IMR-90 (cell line): ENCODE results near the gene DENND6B. TPM values are rescaled to one million over a fixed set of nuclear protein-coding genes. Genes with fewer than 3 reads are reported as not detected.
A peak's percentile ranks its signal among the peaks of the same experiment; 100 is the strongest.

Source experiments
- ATAC-seq: fragments of 200-7000 bp; cut with Tn5 transposase; 2 replicates; pipeline ENCODE4 v1.9.1; 2020; ENCODE audit warnings: low read depth, mild to moderate bottlenecking, moderate library complexity
- BruUV-seq: library from RNA; stranded (reverse); fragments of 400-500 nt; replicated peaks from 2 replicates; lab custom pipeline; 2021; lab: Mats Ljungman, UMichigan
- CTCF ChIA-PET: fragments of 300-600 bp; formaldehyde crosslinking; extraction: SDS; loops from one replicate; lab custom pipeline; 2021; ENCODE audit warnings: antibody characterized with exemption; lab: Yijun Ruan, JAX
- POLR2A ChIA-PET: fragments of 300-600 bp; sonication (Branson Sonifier 250); formaldehyde crosslinking; loops from one replicate; lab custom pipeline; 2022; ENCODE audit warnings: antibody characterized with exemption; ENCODE audit not compliant: unreplicated experiment; lab: Charles Lee
- DNase-seq: peaks from one replicate; pipeline ENCODE4 v3.0.0; 2013
- H2AFZ ChIP-seq: replicated peaks from 2 replicates; pipeline ENCODE3; 2013; ENCODE audit warnings: low read length, mild to moderate bottlenecking; ENCODE audit not compliant: poor library complexity
- H2AK5ac ChIP-seq: 2 replicates; pipeline ENCODE4 v1.6.1; 2013; ENCODE audit warnings: low read depth, low read length, inconsistent platforms
- H2AK9ac ChIP-seq: replicated peaks from 2 replicates; pipeline ENCODE3; 2013; ENCODE audit warnings: mild to moderate bottlenecking, low read depth, low read length, moderate library complexity; ENCODE audit not compliant: poor library complexity
- H2BK120ac ChIP-seq: 2 replicates; pipeline ENCODE4 v1.6.1; 2013; ENCODE audit warnings: low read depth, low read length, inconsistent platforms
- H2BK15ac ChIP-seq: 3 replicates; pipeline ENCODE4 v1.6.1; 2013; ENCODE audit warnings: low read depth, low read length, inconsistent platforms
- H2BK20ac ChIP-seq: 2 replicates; pipeline ENCODE4 v1.6.1; 2013; ENCODE audit warnings: low read depth, mild to moderate bottlenecking, inconsistent platforms, low read length, moderate library complexity
- H2BK5ac ChIP-seq: 2 replicates; pipeline ENCODE4 v1.6.1; 2013; ENCODE audit warnings: mild to moderate bottlenecking, low read depth, low read length, inconsistent platforms; ENCODE audit not compliant: poor library complexity, severe bottlenecking
- H3K14ac ChIP-seq: replicated peaks from 2 replicates; pipeline ENCODE4 v1.6.1; 2013; ENCODE audit warnings: low read depth, low read length, inconsistent platforms
- H3K18ac ChIP-seq: 2 replicates; pipeline ENCODE4 v1.6.1; 2013; ENCODE audit warnings: low read depth, low read length, control low read depth
- H3K23ac ChIP-seq: 2 replicates; pipeline ENCODE4 v1.6.1; 2013; ENCODE audit warnings: low read depth, low read length, inconsistent platforms
- H3K27ac ChIP-seq: 2 replicates; pipeline ENCODE4 v1.5.1; 2013; ENCODE audit warnings: mild to moderate bottlenecking, control low read depth, low read length; ENCODE audit not compliant: insufficient read depth
- H3K27me3 ChIP-seq: 2 replicates; pipeline ENCODE4 v1.6.1; 2013; ENCODE audit warnings: low read length; ENCODE audit not compliant: control insufficient read depth, insufficient read depth
- H3K36me3 ChIP-seq: 2 replicates; pipeline ENCODE4 v1.6.1; 2013; ENCODE audit warnings: low read length, mixed read lengths; ENCODE audit not compliant: control insufficient read depth, insufficient read depth
- H3K4ac ChIP-seq: 2 replicates; pipeline ENCODE4 v1.6.1; 2013; ENCODE audit warnings: low read depth, low read length, inconsistent platforms
- H3K4me1 ChIP-seq: 2 replicates; pipeline ENCODE4 v1.6.1; 2013; ENCODE audit warnings: low read length, mixed read lengths; ENCODE audit not compliant: control insufficient read depth, insufficient read depth
- H3K4me2 ChIP-seq: 2 replicates; pipeline ENCODE4 v1.6.1; 2013; ENCODE audit warnings: low read depth, mild to moderate bottlenecking, control low read depth, low read length, moderate library complexity
- H3K4me3 ChIP-seq: 2 replicates; pipeline ENCODE4 v1.5.1; 2013; ENCODE audit warnings: low read depth, mild to moderate bottlenecking, control low read depth, low read length, moderate library complexity; ENCODE audit not compliant: insufficient read depth
- H3K56ac ChIP-seq: 2 replicates; pipeline ENCODE4 v1.6.1; 2013; ENCODE audit warnings: low read length, inconsistent platforms; ENCODE audit not compliant: insufficient read depth; ENCODE audit errors: extremely low read depth
- H3K79me1 ChIP-seq, 2 experiments: 2 replicates each; pipeline ENCODE4 v1.6.1; 2013; ENCODE audit warnings: low read length in 2 of 2, inconsistent platforms in 1 of 2, low read depth in 1 of 2
- H3K9ac ChIP-seq: 2 replicates; pipeline ENCODE4 v1.6.1; 2013; ENCODE audit warnings: low read depth, low read length, control low read depth
- H3K9me1 ChIP-seq: 2 replicates; pipeline ENCODE4 v1.6.1; 2013; ENCODE audit warnings: low read length, inconsistent platforms; ENCODE audit not compliant: insufficient read depth
- H3K9me3 ChIP-seq: 2 replicates; pipeline ENCODE4 v1.6.1; 2013; ENCODE audit warnings: low read length; ENCODE audit not compliant: control insufficient read depth, insufficient read depth
- H4K20me1 ChIP-seq: 2 replicates; pipeline ENCODE4 v1.6.1; 2013; ENCODE audit warnings: low read length, inconsistent platforms; ENCODE audit not compliant: insufficient read depth
- H4K5ac ChIP-seq: 2 replicates; pipeline ENCODE4 v1.6.1; 2013; ENCODE audit warnings: mild to moderate bottlenecking, low read depth, low read length, control low read depth
- H4K8ac ChIP-seq, 2 experiments: 2 replicates each; pipeline ENCODE4 v1.6.1; 2013; ENCODE audit warnings: low read depth in 2 of 2, low read length in 2 of 2, control low read depth in 1 of 2, inconsistent platforms in 1 of 2
- H4K91ac ChIP-seq: 2 replicates; pipeline ENCODE4 v1.6.1; 2013; ENCODE audit warnings: low read depth, low read length, inconsistent platforms; ENCODE audit not compliant: insufficient read depth
- CEBPB ChIP-seq: IDR thresholded peaks from 2 replicates; pipeline ENCODE4 v1.6.1; 2012; ENCODE audit warnings: low read depth, low read length, improper control_type of control experiment
- FOS ChIP-seq: fragments of 150-350 bp; IDR thresholded peaks from 2 replicates; pipeline ENCODE4 v1.6.1; 2016; ENCODE audit warnings: low read depth, low read length
- MAFK ChIP-seq: IDR thresholded peaks from 2 replicates; pipeline ENCODE4 v1.6.1; 2012; ENCODE audit warnings: low read depth, low read length, improper control_type of control experiment
- MAZ ChIP-seq: IDR thresholded peaks from 2 replicates; pipeline ENCODE4 v1.6.1; 2012; ENCODE audit warnings: low read depth, mild to moderate bottlenecking, low read length, improper control_type of control experiment, moderate library complexity, borderline replicate concordance
- MXI1 ChIP-seq: IDR thresholded peaks from 2 replicates; pipeline ENCODE4 v1.6.1; 2012; ENCODE audit warnings: low read depth, mild to moderate bottlenecking, low read length, moderate library complexity, borderline replicate concordance
- NFE2L2 ChIP-seq: fragments of 150-350 bp; IDR thresholded peaks from 2 replicates; pipeline ENCODE4 v1.6.1; 2016; ENCODE audit warnings: low read depth, mild to moderate bottlenecking, low read length
- RAD21 ChIP-seq: IDR thresholded peaks from 2 replicates; pipeline ENCODE4 v1.6.1; 2012; ENCODE audit warnings: low read length, improper control_type of control experiment
- RCOR1 ChIP-seq: IDR thresholded peaks from 2 replicates; pipeline ENCODE4 v1.6.1; 2012; ENCODE audit warnings: mild to moderate bottlenecking, low read length, improper control_type of control experiment; ENCODE audit not compliant: insufficient replicate concordance
- SMC3 ChIP-seq: fragments of 150-350 bp; IDR thresholded peaks from 2 replicates; pipeline ENCODE4 v1.6.1; 2016; ENCODE audit warnings: low read depth, mild to moderate bottlenecking, antibody characterized with exemption, low read length, moderate library complexity
- USF2 ChIP-seq: fragments of 150-350 bp; IDR thresholded peaks from 2 replicates; pipeline ENCODE4 v1.6.1; 2017; ENCODE audit warnings: mild to moderate bottlenecking, antibody characterized with exemption, low read length, low read depth
- WGBS, 2 experiments: methylation state at CpG; one replicate each; pipeline versions ENCODE4 v1.1.5 to v1.1.7; 2013; ENCODE audit warnings: missing lambda C conversion rate in 2 of 2; ENCODE audit not compliant: insufficient read length in 1 of 2; ENCODE audit errors: extremely low coverage in 2 of 2; 5-methylcytosine and 5-hydroxymethylcytosine counted together
- dilution Hi-C: fragments of 300-500 bp; cut with HindIII; formaldehyde crosslinking; loops from one replicate; pipeline ENCODE4 v1.14.3; 2018; ENCODE audit warnings: low sequenced_read_pairs; ENCODE audit not compliant: unreplicated experiment
- in situ Hi-C: fragments of 300-500 bp; cut with MboI; formaldehyde crosslinking; loops from 3 replicates; pipeline ENCODE4 v1.14.3; 2019; ENCODE audit warnings: low sequenced_read_pairs, inconsistent platforms, mixed read lengths
- intact Hi-C: fragments of 100-400 bp; cut with micrococcal nuclease; formaldehyde crosslinking; loops from 2 replicates; pipeline ENCODE4 v1.10.0; 2022
- polyA plus RNA-seq, 3 experiments: library from polyadenylated mRNA; depleted of rRNA; stranded (reverse); fragments of >200 nt; gene quantifications; 2 replicates each; pipeline ENCODE4 v1.2.3, GENCODE V29; 2012; ENCODE audit warnings: low replicate concordance in 1 of 3
- total RNA-seq: library from RNA; depleted of rRNA; stranded (reverse); fragments of >200 nt; gene quantifications from 2 replicates; pipeline ENCODE4 v1.2.3, GENCODE V29; 2012
- TF ChIP-seq, protein P1 (sequence below): conservative IDR thresholded peaks from 2 replicates; pipeline ENCODE4 v1.5.1; 2012; ENCODE audit warnings: mild to moderate bottlenecking, low read depth, low read length, improper control_type of control experiment

DENND6B gene
- total and polyA plus RNA-seq, 2 of the 4 experiments (the other 2 are of a cell fraction), result 0.36 to 4.9 TPM

- in situ Hi-C loops, result no loop called here
- Histone ChIP-seq H4K91ac (no peak overlapping the region), H2AK9ac (peak overlapping the region; percentile 51), H3K23ac (no peak overlapping the region), H2BK20ac (no peak overlapping the region), H3K14ac (no peak overlapping the region), H4K20me1 (peaks cover 93% of the 10 kb centered on the region), H3K4me2 (no peak overlapping the region; the same call in 1 of the 2 replicates), H3K56ac (no peak overlapping the region), H2BK5ac (no peak overlapping the region), H2BK120ac (no peak overlapping the region), H3K4me1 (peaks cover 70% of the 10 kb centered on the region), H4K8ac (no peak overlapping the region), H3K9me1 (peaks cover 11% of the 10 kb centered on the region), H4K5ac (no peak overlapping the region), H2AK5ac (no peak overlapping the region), H3K9ac (no peak overlapping the region), H3K18ac (no peak overlapping the region), H3K9me3 (no peaks in the 10 kb centered on the region), H3K79me1 (peaks cover 4 to 45% of the 10 kb centered on the region in 2 experiments; a peak in 3 of 4 replicates), H3K36me3 (peaks cover 23% of the 10 kb centered on the region), H3K27me3 (no peaks in the 10 kb centered on the region), H2BK15ac (no peak overlapping the region), H3K4ac (no peak overlapping the region), H3K4me3 (no peak overlapping the region), H3K27ac (no peak overlapping the region), H2AFZ (no peak overlapping the region)
- 36% methylated on average over 46 of the region's 93 CpGs; no CpG with 5 or more reads in 1 of the 2 experiments for WGBS, 2 experiments
- CTCF ChIA-PET, result no interaction called here
- no peak for TF ChIP-seq SMC3
- TF ChIP-seq MAFK, result no peak
- TF ChIP-seq USF2, result no peak
- TF ChIP-seq, protein P1, sequence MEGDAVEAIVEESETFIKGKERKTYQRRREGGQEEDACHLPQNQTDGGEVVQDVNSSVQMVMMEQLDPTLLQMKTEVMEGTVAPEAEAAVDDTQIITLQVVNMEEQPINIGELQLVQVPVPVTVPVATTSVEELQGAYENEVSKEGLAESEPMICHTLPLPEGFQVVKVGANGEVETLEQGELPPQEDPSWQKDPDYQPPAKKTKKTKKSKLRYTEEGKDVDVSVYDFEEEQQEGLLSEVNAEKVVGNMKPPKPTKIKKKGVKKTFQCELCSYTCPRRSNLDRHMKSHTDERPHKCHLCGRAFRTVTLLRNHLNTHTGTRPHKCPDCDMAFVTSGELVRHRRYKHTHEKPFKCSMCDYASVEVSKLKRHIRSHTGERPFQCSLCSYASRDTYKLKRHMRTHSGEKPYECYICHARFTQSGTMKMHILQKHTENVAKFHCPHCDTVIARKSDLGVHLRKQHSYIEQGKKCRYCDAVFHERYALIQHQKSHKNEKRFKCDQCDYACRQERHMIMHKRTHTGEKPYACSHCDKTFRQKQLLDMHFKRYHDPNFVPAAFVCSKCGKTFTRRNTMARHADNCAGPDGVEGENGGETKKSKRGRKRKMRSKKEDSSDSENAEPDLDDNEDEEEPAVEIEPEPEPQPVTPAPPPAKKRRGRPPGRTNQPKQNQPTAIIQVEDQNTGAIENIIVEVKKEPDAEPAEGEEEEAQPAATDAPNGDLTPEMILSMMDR, result no peak
- TF ChIP-seq MAZ, result no peak
- no peak for TF ChIP-seq CEBPB
- TF ChIP-seq FOS, result no peak
- TF ChIP-seq NFE2L2, result no peak
- no peak for TF ChIP-seq RCOR1
- TF ChIP-seq MXI1, result no peak
- TF ChIP-seq RAD21, result no peak
- dilution Hi-C loops, result no loop called here
- ATAC-seq (no peak), DNase-seq (no peak)
- POLR2A ChIA-PET, result no interaction called here
- BruUV-seq, result no TSS peak
- intact Hi-C loops, result no loop called here
Measured at GRCh38 chr22:50299785-50300619, 26.8 kb downstream of the DENND6B start.
